Measurements from ENCODE around the gene TMEM101.

DNA sequence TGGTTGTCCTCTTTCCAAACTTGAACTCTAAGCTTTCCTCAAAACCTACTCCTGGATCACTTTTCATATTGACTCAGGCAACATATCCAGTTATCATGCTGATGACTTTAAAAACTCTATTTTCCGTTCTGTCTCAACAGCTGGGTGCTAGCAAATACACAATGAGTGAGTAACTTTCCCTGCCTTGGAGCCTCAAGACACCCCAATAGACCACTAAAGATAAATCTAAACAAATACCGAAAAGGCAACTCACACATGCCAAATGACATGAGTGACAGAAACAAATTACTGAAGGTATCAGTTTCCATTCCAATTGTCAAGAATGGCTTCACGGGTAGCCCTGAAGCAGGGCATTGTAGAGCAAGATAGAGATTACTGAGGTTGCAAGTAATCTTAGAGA lies 15.7 kb upstream of the TMEM101 start:
- TF ChIP-seq, protein P1, sequence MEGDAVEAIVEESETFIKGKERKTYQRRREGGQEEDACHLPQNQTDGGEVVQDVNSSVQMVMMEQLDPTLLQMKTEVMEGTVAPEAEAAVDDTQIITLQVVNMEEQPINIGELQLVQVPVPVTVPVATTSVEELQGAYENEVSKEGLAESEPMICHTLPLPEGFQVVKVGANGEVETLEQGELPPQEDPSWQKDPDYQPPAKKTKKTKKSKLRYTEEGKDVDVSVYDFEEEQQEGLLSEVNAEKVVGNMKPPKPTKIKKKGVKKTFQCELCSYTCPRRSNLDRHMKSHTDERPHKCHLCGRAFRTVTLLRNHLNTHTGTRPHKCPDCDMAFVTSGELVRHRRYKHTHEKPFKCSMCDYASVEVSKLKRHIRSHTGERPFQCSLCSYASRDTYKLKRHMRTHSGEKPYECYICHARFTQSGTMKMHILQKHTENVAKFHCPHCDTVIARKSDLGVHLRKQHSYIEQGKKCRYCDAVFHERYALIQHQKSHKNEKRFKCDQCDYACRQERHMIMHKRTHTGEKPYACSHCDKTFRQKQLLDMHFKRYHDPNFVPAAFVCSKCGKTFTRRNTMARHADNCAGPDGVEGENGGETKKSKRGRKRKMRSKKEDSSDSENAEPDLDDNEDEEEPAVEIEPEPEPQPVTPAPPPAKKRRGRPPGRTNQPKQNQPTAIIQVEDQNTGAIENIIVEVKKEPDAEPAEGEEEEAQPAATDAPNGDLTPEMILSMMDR (conservative IDR thresholded peaks at IDR 0.05; ENCODE audit: low read length): no peak
- no peak for TF ChIP-seq EZH2phosphoT487 (IDR thresholded peaks at IDR 0.05; ENCODE audit: borderline replicate concordance)
